Measurements from ENCODE around the gene FNDC3B.
A peak's percentile ranks its signal among the peaks of the same experiment; 100 is the strongest.

The FNDC3B gene

GRCh38 chr3:172296975-172297332 lies 257.6 kb downstream of the FNDC3B start:
- no peak for DNase-seq

GRCh38 chr3:172298247-172298646 lies 258.9 kb downstream of the FNDC3B start:
- no peak for DNase-seq

- no peak for DNase-seq
These were observed 260.8 kb downstream of the FNDC3B start for GRCh38 chr3:172300187-172300586.

GRCh38 chr3:172300862-172301261 lies 261.5 kb downstream of the FNDC3B start:
- DNase-seq = no peak

GRCh38 chr3:172302203-172302602 lies 262.8 kb downstream of the FNDC3B start:
- DNase-seq = no peak

GRCh38 chr3:172303181-172303580 lies 263.8 kb downstream of the FNDC3B start:
- no peak for DNase-seq

- DNase-seq = no peak
These were observed 264.7 kb downstream of the FNDC3B start for GRCh38 chr3:172303941-172304558.

- no peak for DNase-seq
These were observed 266.2 kb downstream of the FNDC3B start for GRCh38 chr3:172305552-172305951.

- no peak for DNase-seq
These were observed 266.6 kb downstream of the FNDC3B start for GRCh38 chr3:172305974-172306373.

- no peak for DNase-seq
These were observed 267.8 kb downstream of the FNDC3B start for GRCh38 chr3:172307141-172307560.

GRCh38 chr3:172309059-172309458 lies 269.7 kb downstream of the FNDC3B start:
- no peak for DNase-seq

- DNase-seq = no peak
These were observed 270.5 kb downstream of the FNDC3B start for GRCh38 chr3:172309741-172310427.

GRCh38 chr3:172310428-172310760 lies 271.0 kb downstream of the FNDC3B start:
- no peak for DNase-seq

- no peak for DNase-seq
These were observed 271.8 kb downstream of the FNDC3B start for GRCh38 chr3:172311217-172311616.

- no peak for DNase-seq
These were observed 272.6 kb downstream of the FNDC3B start for GRCh38 chr3:172312001-172312400.

GRCh38 chr3:172312711-172313110 lies 273.3 kb downstream of the FNDC3B start:
- no peak for DNase-seq

- DNase-seq = no peak
These were observed 274.3 kb downstream of the FNDC3B start for GRCh38 chr3:172313671-172314070.

GRCh38 chr3:172314591-172315160 lies 275.3 kb downstream of the FNDC3B start:
- DNase-seq = no peak

GRCh38 chr3:172315401-172316091 lies 276.2 kb downstream of the FNDC3B start:
- no peak for DNase-seq

GRCh38 chr3:172316758-172317157 lies 277.4 kb downstream of the FNDC3B start:
- no peak for DNase-seq

- DNase-seq = no peak
These were observed 278.1 kb downstream of the FNDC3B start for GRCh38 chr3:172317481-172317880.

- peak; percentile 59 for DNase-seq
These were observed 278.6 kb downstream of the FNDC3B start for GRCh38 chr3:172317984-172318383.

- DNase-seq = no peak
These were observed 280.2 kb downstream of the FNDC3B start for GRCh38 chr3:172319595-172319994.

GRCh38 chr3:172320468-172320867 lies 281.1 kb downstream of the FNDC3B start:
- no peak for DNase-seq
